Liver (tissue), 9 donors: ENCODE results near the gene GFI1. TPM values are rescaled to one million over a fixed set of nuclear protein-coding genes. Genes with fewer than 3 reads are reported as not detected.

ENCODE experiments used
- DNase-seq: peaks from one replicate; pipeline ENCODE4 v3.0.0-alpha.2; 2017; ENCODE audit warnings: low spot score
- H3K27ac ChIP-seq, 2 donors: one replicate each; pipeline ENCODE4 v1.7.0; 2013; ENCODE audit warnings: inconsistent platforms in 2 of 2, low read length in 2 of 2, control low read depth in 1 of 2, low read depth in 1 of 2, mild to moderate bottlenecking in 1 of 2
- H3K27me3 ChIP-seq, 4 donors: one replicate each; pipeline versions ENCODE4 v1.6.1 to v1.7.0; 2013; ENCODE audit warnings: low read length in 3 of 4, inconsistent platforms in 1 of 4, mild to moderate bottlenecking in 1 of 4, moderate library complexity in 1 of 4; ENCODE audit not compliant: control insufficient read depth in 4 of 4, insufficient read depth in 4 of 4
- H3K36me3 ChIP-seq, 4 donors: one replicate each; pipeline versions ENCODE4 v1.6.1 to v1.7.0; 2013; ENCODE audit warnings: low read length in 3 of 4, mild to moderate bottlenecking in 3 of 4, low read depth in 1 of 4, moderate library complexity in 1 of 4; ENCODE audit not compliant: control insufficient read depth in 4 of 4, insufficient read depth in 3 of 4
- H3K4me1 ChIP-seq, 4 donors: one replicate each; pipeline versions ENCODE4 v1.6.1 to v1.7.0; 2013; ENCODE audit warnings: low read length in 3 of 4, mild to moderate bottlenecking in 3 of 4, moderate library complexity in 1 of 4; ENCODE audit not compliant: control insufficient read depth in 4 of 4, insufficient read depth in 4 of 4
- H3K4me3 ChIP-seq, 3 donors: one replicate each; pipeline versions ENCODE4 v1.6.1 to v1.7.0; 2013; ENCODE audit warnings: low read length in 3 of 3, control low read depth in 1 of 3, low read depth in 1 of 3, mild to moderate bottlenecking in 1 of 3
- H3K9ac ChIP-seq, 2 donors: one replicate each; pipeline ENCODE4 v1.7.0; 2013; ENCODE audit warnings: low read length in 2 of 2, mild to moderate bottlenecking in 2 of 2, moderate library complexity in 2 of 2, control low read depth in 1 of 2, low read depth in 1 of 2
- H3K9me3 ChIP-seq, 4 donors: one replicate each; pipeline versions ENCODE4 v1.6.1 to v1.7.0; 2013; ENCODE audit warnings: low read length in 3 of 4; ENCODE audit not compliant: control insufficient read depth in 4 of 4
- EGR1 ChIP-seq, 2 donors: IDR thresholded peaks; 2 replicates each; pipeline ENCODE4 v1.6.1; 2016 to 2018; ENCODE audit warnings: antibody characterized with exemption in 2 of 2, low read depth in 2 of 2
- FOXA1 ChIP-seq: IDR thresholded peaks from 2 replicates; pipeline ENCODE4 v1.6.1; 2016; ENCODE audit warnings: antibody characterized with exemption
- FOXA2 ChIP-seq: IDR thresholded peaks from 2 replicates; pipeline ENCODE4 v1.6.1; 2016; ENCODE audit warnings: antibody characterized with exemption
- GABPA ChIP-seq, 2 donors: IDR thresholded peaks in 1 of 2; conservative IDR thresholded peaks in 1 of 2; 2 replicates each; pipeline ENCODE4 v1.6.1; 2016; ENCODE audit warnings: antibody characterized with exemption in 2 of 2, mild to moderate bottlenecking in 1 of 2, moderate library complexity in 1 of 2
- HNF4A ChIP-seq, 2 donors: conservative IDR thresholded peaks; 2 replicates each; pipeline ENCODE4 v1.6.1; 2016; ENCODE audit warnings: antibody characterized with exemption in 2 of 2, mild to moderate bottlenecking in 2 of 2
- HNF4G ChIP-seq: IDR thresholded peaks from 2 replicates; pipeline ENCODE4 v1.6.1; 2016; ENCODE audit warnings: antibody characterized with exemption
- JUND ChIP-seq, 2 donors: IDR thresholded peaks; 2 replicates each; pipeline ENCODE4 v1.6.1; 2016; ENCODE audit warnings: antibody characterized with exemption in 2 of 2
- NR2F2 ChIP-seq: IDR thresholded peaks from 2 replicates; pipeline ENCODE4 v1.6.1; 2016; ENCODE audit warnings: antibody characterized with exemption
- RAD21 ChIP-seq, 2 donors: IDR thresholded peaks; 2 replicates each; pipeline ENCODE4 v1.6.1; 2016; ENCODE audit warnings: antibody characterized with exemption in 2 of 2, mild to moderate bottlenecking in 2 of 2
- REST ChIP-seq: IDR thresholded peaks from 2 replicates; pipeline ENCODE4 v1.6.1; 2016; ENCODE audit warnings: antibody characterized with exemption, mild to moderate bottlenecking
- RXRA ChIP-seq, 2 donors: IDR thresholded peaks; 2 replicates each; pipeline ENCODE4 v1.6.1; 2017 to 2018; ENCODE audit warnings: antibody characterized with exemption in 2 of 2, mild to moderate bottlenecking in 1 of 2
- SP1 ChIP-seq: IDR thresholded peaks from 2 replicates; pipeline ENCODE4 v1.6.1; 2018; ENCODE audit warnings: antibody characterized with exemption, mild to moderate bottlenecking
- TAF1 ChIP-seq: conservative IDR thresholded peaks from 2 replicates; pipeline ENCODE4 v1.6.1; 2016; ENCODE audit warnings: antibody characterized with exemption, mild to moderate bottlenecking
- YY1 ChIP-seq: IDR thresholded peaks from 2 replicates; pipeline ENCODE4 v1.6.1; 2016; ENCODE audit warnings: antibody characterized with exemption, mild to moderate bottlenecking
- WGBS: extraction: QIAGEN DNeasy Blood & Tissue Kit; methylation state at CpG from one replicate; pipeline ENCODE4 v1.1.7; 2013; 5-methylcytosine and 5-hydroxymethylcytosine counted together
- polyA plus RNA-seq, 2 donors: library from polyadenylated mRNA; stranded (reverse) in 1 of 2; unstranded in 1 of 2; fragments of 200-250 nt in 1 of 2; fragments of >200 nt in 1 of 2; fragmentation: Nextera tagmentation in 1 of 2; extraction: Ambion mirVana in 1 of 2; gene quantifications; one replicate each; pipeline versions ENCODE4 v1.2.1 to v1.2.3, GENCODE V29; 2013 to 2015
- total RNA-seq, 2 donors: library from RNA; depleted of rRNA; stranded (reverse); fragments of >200 nt; gene quantifications; one replicate each; pipeline ENCODE4 v1.2.3, GENCODE V29; 2014
- TF ChIP-seq, protein P1 (sequence below): IDR thresholded peaks from 2 replicates; pipeline ENCODE4 v1.6.1; 2016; ENCODE audit warnings: antibody characterized with exemption
- TF ChIP-seq, protein P2 (sequence below): IDR thresholded peaks from 2 replicates; pipeline ENCODE4 v1.6.1; 2016; ENCODE audit warnings: antibody characterized with exemption
- TF ChIP-seq, protein P3 (sequence below): IDR thresholded peaks from 2 replicates; pipeline ENCODE4 v1.6.1; 2016; ENCODE audit warnings: antibody characterized with exemption
- TF ChIP-seq, protein P4 (sequence below): fragments of 150-350 bp; IDR thresholded peaks from 2 replicates; pipeline ENCODE4 v1.5.1; 2017; ENCODE audit warnings: improper control_type of control experiment, low read depth, low read length; ENCODE audit not compliant: missing input control
- donor health status: healthy.
- donor health status: healthy.
- donor health status: healthy.
- donor health status: healthy.
- donor health status: healthy.

GFI1 gene
- total and polyA plus RNA-seq, 4 donors, result 0.22 to 3.9 (median 0.55) TPM

GRCh38 chr1:92444351-92444750 lies 42.4 kb downstream of the GFI1 start:
- no peak overlapping the region for H3K27ac ChIP-seq
- H3K36me3 ChIP-seq, result no peaks in the 10 kb centered on the region
- H3K9me3 ChIP-seq, result no peaks in the 10 kb centered on the region

DNA sequence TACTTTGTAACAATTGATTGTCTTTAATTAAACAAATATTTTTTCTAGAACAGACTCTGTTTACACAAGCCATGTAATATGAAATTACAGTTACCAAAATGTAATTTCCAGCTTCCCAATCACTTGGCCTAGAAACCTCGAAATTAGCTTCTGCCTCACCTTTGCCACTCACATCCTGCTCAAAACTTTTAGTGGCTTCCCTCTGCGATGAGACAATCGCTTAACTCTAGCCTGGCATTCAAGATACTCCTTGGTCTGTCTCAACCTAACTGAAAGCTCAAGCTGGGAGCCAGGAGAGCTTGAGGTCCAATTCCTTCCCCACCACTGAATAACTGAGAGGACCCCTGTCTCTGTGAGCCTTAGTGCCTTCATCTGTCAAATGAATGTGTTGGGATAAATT lies 42.8 kb downstream of the GFI1 start:
- Histone ChIP-seq H3K27ac (no peak overlapping the region), H3K9ac (no peak overlapping the region), H3K9me3 (no peaks in the 10 kb centered on the region), H3K27me3 (no peaks in the 10 kb centered on the region), H3K4me1 (peaks cover 0 to 1% (median 0%) of the 10 kb centered on the region in 4 donors), H3K4me3 (no peak overlapping the region), H3K36me3 (no peaks in the 10 kb centered on the region)
- 72% methylated on average over 3 of the region's 3 CpGs for WGBS
- no peak for TF ChIP-seq REST
- TF ChIP-seq, protein P1, sequence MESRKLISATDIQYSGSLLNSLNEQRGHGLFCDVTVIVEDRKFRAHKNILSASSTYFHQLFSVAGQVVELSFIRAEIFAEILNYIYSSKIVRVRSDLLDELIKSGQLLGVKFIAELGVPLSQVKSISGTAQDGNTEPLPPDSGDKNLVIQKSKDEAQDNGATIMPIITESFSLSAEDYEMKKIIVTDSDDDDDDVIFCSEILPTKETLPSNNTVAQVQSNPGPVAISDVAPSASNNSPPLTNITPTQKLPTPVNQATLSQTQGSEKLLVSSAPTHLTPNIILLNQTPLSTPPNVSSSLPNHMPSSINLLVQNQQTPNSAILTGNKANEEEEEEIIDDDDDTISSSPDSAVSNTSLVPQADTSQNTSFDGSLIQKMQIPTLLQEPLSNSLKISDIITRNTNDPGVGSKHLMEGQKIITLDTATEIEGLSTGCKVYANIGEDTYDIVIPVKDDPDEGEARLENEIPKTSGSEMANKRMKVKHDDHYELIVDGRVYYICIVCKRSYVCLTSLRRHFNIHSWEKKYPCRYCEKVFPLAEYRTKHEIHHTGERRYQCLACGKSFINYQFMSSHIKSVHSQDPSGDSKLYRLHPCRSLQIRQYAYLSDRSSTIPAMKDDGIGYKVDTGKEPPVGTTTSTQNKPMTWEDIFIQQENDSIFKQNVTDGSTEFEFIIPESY, result no peak
- no peak for TF ChIP-seq TAF1
- no peak for TF ChIP-seq FOXA1
- TF ChIP-seq RAD21 (IDR thresholded peaks at IDR 0.05), result no peak
- TF ChIP-seq JUND (IDR thresholded peaks at IDR 0.05), result no peak
- TF ChIP-seq RXRA (IDR thresholded peaks at IDR 0.05), result no peak
- TF ChIP-seq HNF4A (conservative IDR thresholded peaks at IDR 0.05), result no peak
- TF ChIP-seq, protein P2, sequence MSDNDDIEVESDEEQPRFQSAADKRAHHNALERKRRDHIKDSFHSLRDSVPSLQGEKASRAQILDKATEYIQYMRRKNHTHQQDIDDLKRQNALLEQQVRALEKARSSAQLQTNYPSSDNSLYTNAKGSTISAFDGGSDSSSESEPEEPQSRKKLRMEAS, result no peak
- no peak for TF ChIP-seq YY1
- TF ChIP-seq FOXA2, result no peak
- TF ChIP-seq, protein P3, sequence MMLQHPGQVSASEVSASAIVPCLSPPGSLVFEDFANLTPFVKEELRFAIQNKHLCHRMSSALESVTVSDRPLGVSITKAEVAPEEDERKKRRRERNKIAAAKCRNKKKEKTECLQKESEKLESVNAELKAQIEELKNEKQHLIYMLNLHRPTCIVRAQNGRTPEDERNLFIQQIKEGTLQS, result no peak
- TF ChIP-seq, protein P4, sequence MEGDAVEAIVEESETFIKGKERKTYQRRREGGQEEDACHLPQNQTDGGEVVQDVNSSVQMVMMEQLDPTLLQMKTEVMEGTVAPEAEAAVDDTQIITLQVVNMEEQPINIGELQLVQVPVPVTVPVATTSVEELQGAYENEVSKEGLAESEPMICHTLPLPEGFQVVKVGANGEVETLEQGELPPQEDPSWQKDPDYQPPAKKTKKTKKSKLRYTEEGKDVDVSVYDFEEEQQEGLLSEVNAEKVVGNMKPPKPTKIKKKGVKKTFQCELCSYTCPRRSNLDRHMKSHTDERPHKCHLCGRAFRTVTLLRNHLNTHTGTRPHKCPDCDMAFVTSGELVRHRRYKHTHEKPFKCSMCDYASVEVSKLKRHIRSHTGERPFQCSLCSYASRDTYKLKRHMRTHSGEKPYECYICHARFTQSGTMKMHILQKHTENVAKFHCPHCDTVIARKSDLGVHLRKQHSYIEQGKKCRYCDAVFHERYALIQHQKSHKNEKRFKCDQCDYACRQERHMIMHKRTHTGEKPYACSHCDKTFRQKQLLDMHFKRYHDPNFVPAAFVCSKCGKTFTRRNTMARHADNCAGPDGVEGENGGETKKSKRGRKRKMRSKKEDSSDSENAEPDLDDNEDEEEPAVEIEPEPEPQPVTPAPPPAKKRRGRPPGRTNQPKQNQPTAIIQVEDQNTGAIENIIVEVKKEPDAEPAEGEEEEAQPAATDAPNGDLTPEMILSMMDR, result no peak
- TF ChIP-seq EGR1 (IDR thresholded peaks at IDR 0.05; ENCODE audit: low read depth in 2 of 2), result no peak
- TF ChIP-seq GABPA (IDR thresholded peaks at IDR 0.05 in 1 of 2, conservative IDR thresholded peaks at IDR 0.05 in 1 of 2), result no peak
- TF ChIP-seq SP1, result no peak
- no peak for TF ChIP-seq HNF4G
- TF ChIP-seq NR2F2, result no peak
- DNase-seq, result no peak

More at GRCh38 chr1:92444351-92444750, 42.4 kb downstream of the GFI1 start:
- Histone ChIP-seq H3K9ac (no peak overlapping the region), H3K4me3 (no peak overlapping the region), H3K27me3 (no peaks in the 10 kb centered on the region), H3K4me1 (peaks cover 0 to 1% (median 0%) of the 10 kb centered on the region in 4 donors)
- TF ChIP-seq, protein P2, result no peak
- TF ChIP-seq HNF4A (conservative IDR thresholded peaks at IDR 0.05), result no peak
- no peak for TF ChIP-seq HNF4G
- 80% methylated on average over 1 of the region's 1 CpG for WGBS
- DNase-seq, result no peak
